ENCODE results near the gene PPIB.
A peak's percentile ranks its signal among the peaks of the same experiment; 100 is the strongest.

Gene PPIB

GRCh38 chr15:64162869-64163658 lies at the start of gene PPIB:
PPIB (minus strand) TSS chr15:64163022; CDS start chr15:64162986, 36 bp downstream.
- H3K36me3 Mint-ChIP-seq = peaks cover 64% of the 10 kb centered on the region
- H3K4me1 Mint-ChIP-seq = peaks cover 41% of the 10 kb centered on the region
- H3K4me3 Mint-ChIP-seq = peak within 1 kb of the TSS; percentile 75
- no peaks in the 10 kb centered on the region for H3K9me3 Mint-ChIP-seq
- H3K27ac Mint-ChIP-seq = peak within 1 kb of the TSS; percentile 96
- peak; percentile 94 for ATAC-seq
- peak; percentile 94 to 98 for DNase-seq (ENCODE audit: low spot score in 2 of 2)

- peaks cover 5% of the 10 kb centered on the region for H3K4me1 Mint-ChIP-seq
- H3K27ac Mint-ChIP-seq = peak overlapping the region; percentile 49
- DNase-seq (ENCODE audit: low spot score in 2 of 2) = no peak
- no peaks in the 10 kb centered on the region for H3K9me3 Mint-ChIP-seq
- H3K4me3 Mint-ChIP-seq = no peak overlapping the region
- no peak for ATAC-seq
- H3K36me3 Mint-ChIP-seq = peaks cover 51% of the 10 kb centered on the region
Measured at GRCh38 chr15:64211696-64212095, 48.9 kb upstream of the PPIB start.

GRCh38 chr15:64210371-64210770 lies 47.5 kb upstream of the PPIB start:
- peak overlapping the region; percentile 49 for H3K27ac Mint-ChIP-seq
- H3K9me3 Mint-ChIP-seq = no peaks in the 10 kb centered on the region
- no peak for DNase-seq (ENCODE audit: low spot score in 2 of 2)
- H3K36me3 Mint-ChIP-seq = peaks cover 51% of the 10 kb centered on the region
- H3K4me1 Mint-ChIP-seq = peaks cover 5% of the 10 kb centered on the region
- no peak overlapping the region for H3K4me3 Mint-ChIP-seq
- ATAC-seq = no peak

GRCh38 chr15:64209680-64210334 lies 47.0 kb upstream of the PPIB start:
- no peak overlapping the region for H3K27ac Mint-ChIP-seq
- no peak overlapping the region for H3K4me3 Mint-ChIP-seq

GRCh38 chr15:64205202-64205601 lies 42.4 kb upstream of the PPIB start:
- ATAC-seq (no peak), DNase-seq (ENCODE audit: low spot score in 2 of 2) (no peak)
- H3K36me3 Mint-ChIP-seq = peaks cover 62% of the 10 kb centered on the region
- H3K4me1 Mint-ChIP-seq = peaks cover 5% of the 10 kb centered on the region
- no peak overlapping the region for H3K27ac Mint-ChIP-seq
- H3K4me3 Mint-ChIP-seq = no peak overlapping the region
- no peaks in the 10 kb centered on the region for H3K9me3 Mint-ChIP-seq

More at GRCh38 chr15:64209680-64210334, 47.0 kb upstream of the PPIB start:
- H3K9me3 Mint-ChIP-seq = no peaks in the 10 kb centered on the region
- H3K4me1 Mint-ChIP-seq = peaks cover 5% of the 10 kb centered on the region
- peaks cover 48% of the 10 kb centered on the region for H3K36me3 Mint-ChIP-seq
- no peak for DNase-seq (ENCODE audit: low spot score in 2 of 2)
- no peak for ATAC-seq

GRCh38 chr15:64197425-64197824 lies 34.6 kb upstream of the PPIB start:
- Mint-ChIP-seq H3K9me3 (no peaks in the 10 kb centered on the region), H3K36me3 (peaks cover 86% of the 10 kb centered on the region), H3K4me1 (no peaks in the 10 kb centered on the region), H3K27ac (no peak overlapping the region), H3K4me3 (no peak overlapping the region)
- no peak for DNase-seq (ENCODE audit: low spot score in 2 of 2)
- no peak for ATAC-seq

- Mint-ChIP-seq H3K36me3 (peaks cover 63% of the 10 kb centered on the region), H3K4me3 (no peak overlapping the region), H3K27ac (no peak overlapping the region), H3K4me1 (no peaks in the 10 kb centered on the region), H3K9me3 (no peaks in the 10 kb centered on the region)
- no peak for ATAC-seq
- no peak for DNase-seq (ENCODE audit: low spot score in 2 of 2)
Measured at GRCh38 chr15:64193971-64194370, 31.1 kb upstream of the PPIB start.

- Mint-ChIP-seq H3K4me1 (peaks cover 16% of the 10 kb centered on the region), H3K9me3 (no peaks in the 10 kb centered on the region), H3K36me3 (peaks cover 65% of the 10 kb centered on the region), H3K4me3 (no peak overlapping the region), H3K27ac (no peak overlapping the region)
- ATAC-seq (no peak), DNase-seq (ENCODE audit: low spot score in 2 of 2) (no peak)
Measured at GRCh38 chr15:64191971-64192830, 29.4 kb upstream of the PPIB start.

GRCh38 chr15:64187396-64188191 lies 24.8 kb upstream of the PPIB start:
- H3K27ac Mint-ChIP-seq = peak overlapping the region; percentile 41
- H3K36me3 Mint-ChIP-seq = peaks cover 51% of the 10 kb centered on the region
- peaks cover 16% of the 10 kb centered on the region for H3K4me1 Mint-ChIP-seq
- no peaks in the 10 kb centered on the region for H3K9me3 Mint-ChIP-seq
- DNase-seq (ENCODE audit: low spot score in 2 of 2) (no peak), ATAC-seq (peak; percentile 45)
- H3K4me3 Mint-ChIP-seq = peak overlapping the region; percentile 55

GRCh38 chr15:64185146-64185911 lies 22.5 kb upstream of the PPIB start:
- Mint-ChIP-seq H3K4me3 (no peak overlapping the region), H3K27ac (no peak overlapping the region), H3K4me1 (peaks cover 16% of the 10 kb centered on the region), H3K9me3 (no peaks in the 10 kb centered on the region), H3K36me3 (peaks cover 44% of the 10 kb centered on the region)
- DNase-seq (ENCODE audit: low spot score in 2 of 2) (no peak), ATAC-seq (no peak)

GRCh38 chr15:64182859-64183370 lies 20.1 kb upstream of the PPIB start:
- H3K4me1 Mint-ChIP-seq = peaks cover 5% of the 10 kb centered on the region
- H3K36me3 Mint-ChIP-seq = peaks cover 49% of the 10 kb centered on the region
- no peak overlapping the region for H3K4me3 Mint-ChIP-seq
- H3K27ac Mint-ChIP-seq = no peak overlapping the region
- H3K9me3 Mint-ChIP-seq = no peaks in the 10 kb centered on the region
- ATAC-seq (no peak), DNase-seq (ENCODE audit: low spot score in 2 of 2) (no peak)

- no peaks in the 10 kb centered on the region for H3K9me3 Mint-ChIP-seq
- H3K36me3 Mint-ChIP-seq = peaks cover 43% of the 10 kb centered on the region
- DNase-seq (ENCODE audit: low spot score in 2 of 2) (no peak), ATAC-seq (no peak)
- H3K4me1 Mint-ChIP-seq = no peaks in the 10 kb centered on the region
- no peak overlapping the region for H3K4me3 Mint-ChIP-seq
- H3K27ac Mint-ChIP-seq = no peak overlapping the region
Measured at GRCh38 chr15:64180235-64180824, 17.5 kb upstream of the PPIB start.

- H3K36me3 Mint-ChIP-seq = peaks cover 39% of the 10 kb centered on the region
- no peaks in the 10 kb centered on the region for H3K9me3 Mint-ChIP-seq
- no peak overlapping the region for H3K4me3 Mint-ChIP-seq
- ATAC-seq (no peak), DNase-seq (ENCODE audit: low spot score in 2 of 2) (no peak)
- H3K27ac Mint-ChIP-seq = peak overlapping the region; percentile 63
- peaks cover 20% of the 10 kb centered on the region for H3K4me1 Mint-ChIP-seq
Measured at GRCh38 chr15:64166102-64166890, 3.5 kb upstream of the PPIB start.
